ENCODE measurements around the gene SPATA16.
A peak's percentile ranks its signal among the peaks of the same experiment; 100 is the strongest.
"Not testable (repeated sequence)": the region's sequence is repeated elsewhere in the genome, so short reads cannot be mapped to it uniquely, and the experiment has no call there.

Gene SPATA16

DNA sequence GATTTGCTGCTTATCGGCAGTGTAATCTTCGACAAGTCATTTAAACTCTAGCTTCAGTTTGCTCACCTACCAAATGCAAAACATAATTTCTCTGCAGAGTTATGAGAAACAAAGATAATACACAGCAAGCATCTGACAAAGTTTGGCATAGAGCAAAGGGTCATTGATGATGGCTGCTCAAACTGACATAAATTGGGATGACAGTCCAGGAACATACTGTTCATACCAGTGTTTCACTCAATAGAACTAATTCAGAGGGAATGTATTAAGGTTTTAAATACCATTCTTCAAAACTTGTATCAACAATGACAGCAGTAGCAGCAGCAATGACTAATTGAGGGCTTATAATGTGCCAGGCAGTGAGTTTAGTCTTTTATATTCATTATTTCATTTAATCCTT is 137.6 kb downstream of the SPATA16 start:
- no peak for DNase-seq

DNA sequence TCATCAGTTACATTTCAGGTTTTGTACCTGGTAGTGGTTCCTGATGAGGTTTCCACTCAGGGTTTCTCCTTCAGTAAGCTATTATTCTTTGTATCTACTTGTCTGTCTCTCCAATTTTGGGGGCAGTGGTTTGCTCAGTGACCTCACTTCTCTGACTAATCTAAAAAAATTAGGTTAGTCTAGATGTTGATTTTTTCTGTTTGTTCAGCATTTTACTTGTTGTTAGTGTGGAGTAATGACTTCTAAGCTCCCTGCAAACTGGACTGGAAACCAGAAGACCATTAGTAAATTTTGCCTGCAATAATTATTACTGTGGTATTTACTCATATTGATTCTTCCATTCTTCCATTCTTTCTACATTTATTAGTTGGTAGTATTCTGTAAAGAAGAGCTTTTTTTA is 139.4 kb downstream of the SPATA16 start:
- no peak for DNase-seq

DNA sequence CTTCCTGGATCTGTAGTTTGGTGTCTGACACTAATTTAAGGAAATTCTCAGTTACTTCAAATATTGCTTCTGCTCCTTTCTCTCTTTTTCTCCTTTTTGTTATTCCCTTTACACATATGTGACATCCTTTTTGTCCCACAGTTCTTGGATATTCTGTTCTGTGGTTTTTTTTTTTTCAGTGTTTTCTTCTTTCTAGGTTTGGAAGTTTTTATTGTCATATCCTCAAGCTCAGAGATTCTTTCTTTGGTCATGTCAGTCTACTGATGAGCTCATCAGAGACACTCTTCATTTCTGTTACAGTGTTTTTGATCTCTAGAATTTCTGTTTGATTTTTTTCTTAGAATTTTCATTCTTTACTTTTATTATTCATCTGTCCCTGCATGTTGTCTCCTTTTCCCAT is 140.5 kb downstream of the SPATA16 start:
- no peak for DNase-seq

DNA sequence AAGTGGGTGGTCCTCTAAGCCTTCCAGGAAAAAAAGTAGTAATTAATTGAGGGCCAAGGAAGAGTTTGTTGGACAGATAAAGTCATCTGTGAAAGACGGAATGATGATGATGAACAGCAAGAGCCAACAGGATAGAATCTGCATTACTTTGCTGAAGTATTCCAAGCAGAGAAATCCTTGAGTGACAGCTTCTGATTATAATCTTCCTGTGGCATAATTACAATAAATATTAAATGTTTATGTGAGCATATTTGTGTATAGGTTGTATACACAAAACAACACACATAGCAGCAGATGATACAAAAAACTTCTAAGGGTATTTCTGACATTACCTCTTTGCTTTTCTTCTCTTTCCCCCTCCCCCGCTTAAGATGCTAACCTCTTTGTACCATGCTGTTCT is 147.6 kb downstream of the SPATA16 start:
- DNase-seq, result no peak

DNA sequence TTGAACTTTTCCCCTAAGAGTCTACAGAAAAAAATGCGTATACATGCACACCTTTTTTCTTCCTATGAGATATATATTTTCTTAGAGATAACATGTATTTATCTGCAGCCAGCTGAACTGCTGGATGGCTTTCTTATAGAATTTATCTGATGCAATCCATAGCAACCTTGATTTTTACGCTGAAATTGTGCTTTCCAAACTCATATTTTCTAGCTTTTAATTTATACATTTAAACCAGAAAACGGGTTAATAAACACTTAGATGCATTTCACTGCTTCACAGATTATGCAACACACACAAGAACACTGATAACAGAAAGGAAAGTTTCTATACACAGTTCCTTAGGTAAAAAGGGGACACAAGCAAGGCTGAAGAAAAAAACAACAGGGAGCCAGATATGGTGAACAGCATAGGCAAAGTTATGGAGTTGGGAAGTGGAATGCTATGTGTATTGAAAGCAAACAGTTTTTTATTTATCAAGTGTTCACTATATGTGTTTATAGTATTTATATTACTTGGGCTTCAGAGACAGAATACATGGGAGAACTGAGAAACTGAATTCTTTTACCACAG is 149.5 kb downstream of the SPATA16 start:
- DNase-seq, result no peak

DNA sequence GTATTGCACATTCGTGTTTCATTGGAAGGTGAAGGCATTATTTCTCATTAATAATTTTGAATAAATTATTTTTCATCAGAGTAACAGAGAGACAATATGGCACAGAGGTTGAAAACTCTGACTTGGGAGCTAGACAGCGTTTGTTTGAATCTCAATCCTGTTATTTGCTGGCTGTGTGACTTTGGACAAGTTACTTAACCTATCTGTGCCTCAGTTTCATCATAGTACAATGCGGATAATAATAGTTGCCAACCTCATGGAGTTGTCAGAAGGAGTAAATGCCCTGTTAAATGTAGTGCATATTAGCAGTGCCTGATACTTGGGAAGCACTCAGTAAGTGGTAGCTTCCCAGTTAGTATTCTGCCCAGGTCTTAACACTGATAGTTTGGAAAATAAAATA is 151.7 kb downstream of the SPATA16 start:
- DNase-seq, result no peak

DNA sequence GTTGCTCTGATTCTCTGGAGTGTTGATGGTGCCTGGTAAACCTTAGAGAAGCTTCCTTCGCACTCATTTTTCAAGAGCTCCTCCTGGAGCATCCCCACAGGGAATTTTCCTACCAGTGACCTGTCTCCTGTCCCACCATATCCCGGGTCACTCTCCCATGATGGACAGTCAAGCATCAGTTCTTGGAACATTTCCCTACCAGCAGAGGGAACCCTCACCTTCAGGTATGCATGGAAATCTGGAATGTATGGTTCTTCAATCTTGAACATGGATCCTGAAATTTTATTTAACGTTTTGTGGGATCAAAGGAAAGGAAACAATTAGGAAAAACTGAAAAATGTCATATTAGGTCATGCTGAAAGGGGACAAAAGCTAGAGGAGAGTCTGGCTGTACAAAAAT is 153.8 kb downstream of the SPATA16 start:
- DNase-seq, result no peak

DNA sequence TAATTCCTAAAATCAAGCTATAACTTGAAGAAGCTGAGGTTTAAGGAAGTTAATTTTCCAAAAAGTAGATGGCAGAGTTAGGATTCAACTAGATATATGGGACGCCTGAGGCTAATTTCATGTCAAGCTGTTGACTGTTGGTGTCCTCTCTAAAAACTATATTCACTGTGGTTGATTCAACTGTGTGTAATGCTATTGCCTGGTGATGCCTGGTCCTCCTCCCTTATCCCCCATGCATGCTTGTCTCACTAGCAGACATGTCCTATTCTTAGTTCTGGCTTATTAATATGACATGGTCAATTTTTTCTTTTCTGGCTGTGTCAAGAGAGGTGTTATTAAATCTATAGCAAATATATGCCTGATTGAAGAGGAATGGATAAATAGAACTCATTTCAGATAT is 156.1 kb downstream of the SPATA16 start:
- DNase-seq, result no peak

DNA sequence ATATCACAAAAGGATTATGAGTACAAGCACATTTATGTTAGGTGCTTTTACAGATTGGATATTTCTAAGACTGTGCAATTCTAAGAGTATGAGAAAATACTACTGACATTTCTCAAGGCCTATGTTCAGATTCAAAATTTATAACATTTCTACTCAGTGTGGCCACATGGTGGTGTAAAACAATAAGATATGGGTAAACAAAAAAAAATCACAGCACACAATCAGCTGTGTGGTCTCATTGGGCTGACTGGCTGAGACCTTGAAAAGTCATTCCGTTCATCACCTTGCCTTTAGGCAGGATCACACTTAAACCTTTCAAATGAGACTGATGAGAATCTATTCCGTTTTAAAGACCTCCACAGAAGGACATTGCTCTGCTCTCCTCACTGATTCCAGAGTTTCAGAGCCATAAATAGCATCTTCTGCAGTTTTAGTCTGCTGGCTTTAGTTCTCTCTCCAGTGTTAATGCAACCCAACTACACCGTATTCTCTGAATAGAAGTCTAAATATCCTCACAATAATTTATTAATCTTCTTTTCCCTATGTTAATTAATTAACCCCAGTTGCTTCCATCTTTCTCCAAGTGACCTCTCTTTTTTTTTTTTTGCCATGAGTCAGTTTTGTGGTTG is 158.2 kb downstream of the SPATA16 start:
- DNase-seq, result no peak

DNA sequence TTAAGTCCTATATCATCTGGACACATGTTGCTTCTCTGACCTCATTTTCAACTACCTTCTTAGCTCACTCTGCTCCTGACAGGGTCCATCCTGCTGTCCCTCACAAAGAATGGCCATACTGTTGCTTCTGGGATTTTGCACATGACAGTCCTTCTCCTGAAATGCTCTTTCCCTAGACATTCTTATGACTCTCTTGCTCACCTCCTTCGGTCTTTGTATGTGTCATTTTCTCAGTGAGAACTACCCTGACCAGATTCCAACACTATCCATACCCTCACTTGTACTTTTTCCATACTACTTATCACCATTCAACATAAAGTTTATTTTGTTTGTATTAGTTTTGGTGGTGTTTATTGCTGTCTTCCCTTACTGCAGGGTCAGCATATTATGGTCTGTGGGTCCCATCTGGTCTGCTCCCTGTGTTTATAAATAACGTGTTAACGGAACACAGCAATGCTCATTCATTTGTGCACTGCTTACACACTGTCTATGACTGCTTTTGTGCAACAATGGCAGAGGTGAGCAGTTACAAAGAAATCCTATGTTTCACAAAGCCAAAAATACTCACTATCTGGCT is 159.5 kb downstream of the SPATA16 start:
- no peak for DNase-seq

DNA sequence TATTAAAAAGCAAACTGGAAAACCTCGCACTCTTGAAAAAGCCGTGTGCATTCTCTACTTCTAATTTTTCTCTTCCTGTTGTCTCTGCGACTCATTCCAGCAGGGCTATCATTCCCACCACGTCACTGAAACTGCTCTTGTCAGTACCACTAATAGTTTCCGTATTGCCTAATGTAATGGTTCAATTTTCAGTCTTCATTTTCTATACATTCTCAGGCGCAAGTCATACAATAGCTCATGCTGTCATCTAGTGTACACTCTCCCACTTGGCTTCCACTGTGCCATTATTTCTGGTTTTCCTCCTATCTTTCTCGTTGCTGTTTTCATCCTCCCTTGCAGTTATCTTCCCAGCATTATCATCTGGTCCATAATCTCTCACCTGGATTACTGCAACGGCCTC is 160.2 kb downstream of the SPATA16 start:
- DNase-seq, result no peak

DNA sequence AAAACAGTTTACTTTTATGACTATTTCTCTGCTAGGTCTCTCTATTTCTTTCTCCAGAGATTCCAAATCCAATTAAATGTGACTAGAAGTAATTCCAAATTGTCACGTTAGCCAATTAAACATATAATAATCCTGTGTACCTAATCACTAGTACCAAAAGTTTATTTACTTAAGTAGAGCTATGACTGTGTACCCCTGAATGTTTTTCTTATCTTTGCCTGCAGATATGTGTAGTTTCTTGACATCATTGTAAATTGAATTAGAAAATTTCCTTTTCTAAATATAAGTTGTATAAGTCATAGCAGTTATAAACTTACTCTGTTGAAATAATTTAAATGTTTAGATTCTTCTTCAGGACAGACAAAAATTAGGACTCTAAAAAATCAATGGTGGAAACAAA is 163.3 kb downstream of the SPATA16 start:
- DNase-seq, result no peak

DNA sequence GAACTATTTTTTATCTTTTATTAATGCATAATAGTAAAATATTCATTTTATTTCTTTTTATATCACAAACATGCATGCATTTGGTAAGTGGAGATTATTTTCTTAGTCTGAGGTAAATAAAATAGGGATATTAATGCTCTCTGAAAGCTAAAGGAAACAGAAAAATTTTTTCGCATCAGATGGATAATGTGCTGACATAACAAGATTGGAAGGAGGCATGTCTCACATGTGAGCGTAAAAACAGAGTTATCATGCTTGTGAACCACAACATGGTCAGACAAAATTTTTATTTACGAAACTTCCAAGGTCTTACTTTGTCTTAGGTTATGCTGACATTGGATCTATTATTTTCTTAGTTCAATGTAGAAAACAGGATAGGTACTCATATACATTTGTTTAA is 166.1 kb downstream of the SPATA16 start:
- DNase-seq, result no peak

DNA sequence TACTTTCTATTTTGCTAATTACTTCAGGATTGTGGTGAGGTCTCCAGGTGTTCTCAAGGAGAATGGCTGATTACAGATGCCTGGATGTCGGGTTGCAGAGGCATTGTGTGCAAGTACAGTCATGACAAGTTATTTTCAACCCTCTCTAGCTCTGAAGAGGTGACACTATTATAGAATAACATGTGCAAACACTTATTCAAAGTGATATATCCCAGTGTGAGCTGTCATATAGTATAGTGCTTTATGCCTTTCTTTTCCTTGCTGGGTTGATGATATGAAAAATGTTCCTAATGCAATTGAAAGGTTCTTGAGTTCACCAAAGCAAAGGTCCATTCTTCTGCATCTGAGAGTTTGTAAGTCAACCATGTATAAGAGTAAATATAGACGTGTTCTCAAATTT is 167.2 kb downstream of the SPATA16 start:
- DNase-seq, result no peak

DNA sequence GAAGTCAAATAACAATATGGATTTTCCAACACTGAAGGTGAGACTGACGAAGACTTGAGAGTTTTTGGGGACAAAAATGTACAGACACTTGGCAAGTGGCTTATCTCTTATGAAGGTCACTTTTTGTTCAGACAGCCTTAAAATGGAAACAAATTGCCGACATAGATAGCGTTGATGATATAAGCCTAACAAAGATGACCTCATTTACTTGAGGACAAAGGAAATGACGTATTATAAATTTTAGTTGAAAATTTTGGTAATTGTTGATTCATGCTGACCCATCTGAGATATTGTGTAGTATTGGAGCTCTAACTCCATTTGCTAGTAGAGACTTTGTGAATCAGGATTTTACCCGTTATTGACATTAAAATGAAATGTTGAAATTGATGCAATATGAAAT is 168.3 kb downstream of the SPATA16 start:
- DNase-seq, result no peak

DNA sequence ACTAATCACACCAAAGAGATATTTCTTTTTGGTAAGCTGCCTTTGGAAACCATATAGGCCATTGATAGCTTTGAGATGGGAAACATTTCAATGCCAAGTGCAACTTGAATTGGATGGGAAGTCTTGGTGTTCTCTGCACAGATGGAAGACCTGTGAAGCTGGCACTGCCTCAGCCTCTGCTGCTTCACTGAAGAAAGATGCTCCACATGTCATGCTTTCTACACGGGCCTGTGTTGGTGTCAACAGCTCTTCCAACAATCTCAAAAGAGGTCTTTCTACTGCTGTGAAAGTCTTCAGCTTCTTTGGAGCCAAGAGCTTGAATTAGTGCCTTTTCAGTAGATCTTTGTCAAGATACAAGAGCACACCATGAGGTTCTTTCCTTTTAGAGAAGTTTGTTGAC is 169.0 kb downstream of the SPATA16 start:
- DNase-seq, result no peak

DNA sequence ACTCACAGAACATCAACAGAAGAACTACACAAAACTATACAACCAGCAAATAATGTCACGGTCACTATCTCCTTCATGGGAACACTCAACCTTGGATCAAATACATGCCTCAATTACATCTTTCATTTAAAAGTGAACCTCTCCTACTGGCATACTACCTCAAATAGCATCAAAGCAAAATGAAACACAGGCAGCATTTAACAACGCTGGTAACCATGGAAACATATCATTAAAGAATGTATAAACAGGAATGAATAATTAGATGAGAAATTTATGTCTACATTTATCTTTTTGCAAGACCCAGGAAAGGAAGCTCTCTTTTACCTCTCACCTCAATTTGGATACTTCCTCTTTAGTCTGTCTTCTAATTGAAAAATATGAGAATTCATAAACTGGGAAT is 172.4 kb downstream of the SPATA16 start:
- DNase-seq, result no peak

DNA sequence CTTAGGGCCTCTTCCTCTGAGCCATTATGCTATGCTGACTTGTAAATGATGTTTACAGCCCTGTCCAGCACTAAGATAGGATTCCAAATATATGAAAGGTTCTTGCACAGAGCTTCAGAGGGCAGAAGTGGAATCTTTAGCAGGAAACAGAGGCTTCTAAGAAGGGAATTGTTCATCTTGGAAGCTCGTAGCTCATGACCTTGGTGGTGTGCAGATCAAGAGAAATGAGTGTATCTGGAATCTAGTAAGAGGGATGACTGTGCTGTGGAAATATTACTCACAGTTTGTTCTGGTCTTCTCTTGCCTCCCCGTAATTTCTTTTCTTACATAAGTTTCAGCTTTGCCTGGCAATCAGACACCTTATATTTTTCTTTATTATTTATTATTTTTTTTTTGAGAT is 175.8 kb downstream of the SPATA16 start:
- DNase-seq, result no peak

DNA sequence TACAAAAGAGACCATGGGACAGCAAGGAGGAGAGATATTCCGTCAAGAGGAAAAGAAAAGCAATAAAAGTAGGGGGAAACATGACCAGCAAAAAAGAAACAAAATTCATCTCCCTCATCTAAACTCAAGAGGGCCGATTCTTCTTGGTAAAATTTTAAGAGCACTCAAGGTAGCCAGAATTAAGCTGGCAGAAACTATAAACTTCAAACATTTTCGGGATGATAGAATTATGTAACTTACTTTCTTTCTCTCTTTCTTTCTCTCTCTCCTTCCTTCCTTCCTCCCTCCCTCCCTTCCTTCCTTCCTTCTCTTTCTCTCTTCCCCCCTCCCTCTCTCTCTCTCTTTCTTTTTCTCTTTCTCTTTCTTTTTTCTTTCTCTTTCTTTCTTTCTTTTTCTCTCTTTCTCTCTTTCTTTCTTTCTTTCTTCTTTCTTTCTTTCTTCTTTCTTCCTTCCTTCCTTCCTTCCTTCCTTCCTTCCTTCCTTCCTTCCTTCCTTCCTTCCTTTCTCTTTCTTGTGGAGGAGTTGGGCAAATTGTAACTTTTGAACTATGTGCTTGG is 180.3 kb downstream of the SPATA16 start:
- not testable (repeated sequence) for DNase-seq

DNA sequence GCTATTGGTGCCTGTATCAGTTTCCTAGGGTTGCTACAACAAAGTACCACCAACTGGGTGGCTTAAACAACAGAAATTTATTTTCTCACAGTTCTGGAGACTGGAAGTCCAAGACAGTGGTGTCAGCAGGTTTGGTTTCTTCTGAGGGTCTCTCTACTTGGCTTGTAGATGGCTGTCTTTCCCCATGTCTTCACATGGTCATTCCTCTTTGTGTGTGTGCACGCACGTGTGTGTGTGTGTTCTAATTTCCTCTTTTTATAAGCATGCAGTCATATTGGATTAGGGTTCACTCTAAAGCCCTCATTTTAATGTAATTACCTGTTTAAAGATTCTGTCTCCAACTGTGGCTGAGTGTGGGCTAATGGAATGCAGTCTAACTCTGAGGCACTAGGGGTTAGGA is 182.5 kb downstream of the SPATA16 start:
- no peak for DNase-seq

DNA sequence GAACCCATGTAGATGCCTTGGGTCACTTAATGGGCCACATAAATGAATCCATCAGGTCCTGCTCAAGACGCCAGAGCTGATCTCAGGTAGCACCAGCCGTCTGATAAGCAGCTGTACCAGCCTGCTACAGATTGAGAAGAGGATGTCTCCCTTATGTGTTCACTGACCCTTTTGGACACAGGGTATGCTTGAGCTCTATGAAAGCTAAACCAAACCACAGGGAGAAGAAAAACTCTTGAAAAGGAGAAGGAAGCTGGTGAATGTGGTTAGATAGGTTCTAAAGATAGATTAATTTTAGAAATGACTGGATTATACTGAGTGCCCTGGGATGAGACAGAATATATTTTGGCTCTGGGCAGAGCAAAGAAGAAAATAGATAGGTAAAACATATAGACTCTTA is 187.5 kb downstream of the SPATA16 start:
- DNase-seq, result peak in 1 of 3 donors; percentile 1

DNA sequence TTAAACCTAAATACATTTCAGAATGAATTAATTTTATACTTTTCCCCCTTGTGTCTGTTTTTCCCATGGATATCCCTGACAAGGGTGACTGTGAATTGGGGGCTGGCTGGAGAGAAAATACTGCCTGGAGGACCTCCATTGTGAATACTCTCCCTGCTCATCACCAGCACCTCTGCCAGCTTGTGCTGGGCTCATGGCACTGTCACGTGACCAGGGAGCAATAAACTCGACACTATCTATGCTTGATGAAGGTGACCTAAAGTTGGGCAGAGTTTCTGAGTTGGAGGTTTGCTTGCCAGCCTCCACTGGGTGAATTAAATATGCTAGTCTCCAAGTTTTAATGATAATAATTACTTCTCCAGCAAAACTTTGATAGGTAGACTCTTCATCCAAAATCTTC is 189.5 kb downstream of the SPATA16 start:
- DNase-seq, result no peak

DNA sequence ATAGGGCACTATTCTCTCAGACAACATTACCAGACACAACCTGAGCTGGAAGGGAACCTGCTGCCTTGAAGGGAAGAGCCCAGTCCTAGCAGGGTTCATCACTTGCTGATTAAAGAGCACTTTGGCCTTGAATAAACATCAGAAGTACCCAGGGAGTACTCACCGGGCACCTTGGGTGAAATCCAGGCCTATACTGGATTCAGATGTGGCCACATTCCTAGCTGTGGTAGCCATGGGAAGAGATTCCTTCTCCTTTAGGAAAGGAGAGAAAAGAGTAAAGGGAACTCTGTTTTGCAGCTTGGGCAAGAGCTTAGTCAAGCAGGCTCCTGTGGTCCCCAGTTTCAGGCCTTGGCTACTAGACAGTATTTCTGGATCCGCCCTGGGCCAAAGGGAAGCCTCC is 195.0 kb downstream of the SPATA16 start:
- DNase-seq, result no peak

DNA sequence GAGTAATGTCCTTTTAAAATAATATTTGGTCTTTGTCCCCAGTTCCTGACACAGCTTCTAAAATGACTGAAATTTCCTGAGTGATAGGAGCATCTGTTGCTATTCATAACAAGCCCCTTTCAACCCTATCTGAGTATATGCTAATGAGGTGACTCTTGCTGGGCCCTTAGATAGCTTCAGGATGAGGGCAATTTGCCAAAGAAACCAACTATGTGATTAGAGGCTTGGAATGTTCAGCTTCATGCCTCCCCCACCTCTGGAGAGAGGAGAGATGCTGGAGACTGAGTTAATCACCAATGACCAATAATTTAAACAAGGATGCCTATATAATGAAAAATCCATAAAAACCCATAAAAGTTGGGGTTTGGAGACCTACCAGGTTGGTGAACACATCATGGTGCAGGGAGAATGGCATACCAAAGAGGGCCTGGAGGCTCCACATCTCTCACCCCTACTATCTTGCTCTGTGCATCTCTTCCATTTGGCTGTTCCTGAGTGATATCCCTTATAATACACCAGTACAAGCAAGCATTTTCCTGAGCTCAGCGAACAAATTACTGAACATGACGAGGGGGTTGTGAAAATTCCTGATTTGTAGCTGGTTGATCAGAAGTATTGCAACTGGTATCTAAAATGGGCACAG is 201.3 kb downstream of the SPATA16 start:
- DNase-seq, result no peak
